Activated naive CD4-positive, alpha-beta T cell treated with Interleukin-2 at 50 U/mL for 16 hours (primary cell): ENCODE data around the gene CCS.
A peak's percentile ranks its signal among the peaks of the same experiment; 100 is the strongest.
"Not testable (repeated sequence)": the region's sequence is repeated elsewhere in the genome, so short reads cannot be mapped to it uniquely, and the experiment has no call there.

Source experiments
- DNase-seq: peaks from one replicate; pipeline ENCODE4 v3.0.0-alpha.2; 2020

The CCS gene

GRCh38 chr11:66631883-66632282 is 38.9 kb downstream of the CCS start:
- DNase-seq, result no peak

GRCh38 chr11:66632952-66633351 is 40.0 kb downstream of the CCS start:
- DNase-seq, result no peak

GRCh38 chr11:66636411-66636810 is 43.4 kb downstream of the CCS start:
- DNase-seq, result no peak

- DNase-seq, result no peak
Observed at GRCh38 chr11:66637557-66638176, 44.7 kb downstream of the CCS start.

- peak; percentile 95 for DNase-seq
Observed at GRCh38 chr11:66638177-66639065, 45.4 kb downstream of the CCS start, which contains the start of gene RBM4. TSS of gene RBM4 (plus strand) at chr11:66638703. CDS start at chr11:66639712, 1,009 bp downstream.

- DNase-seq, result no peak
Observed at GRCh38 chr11:66639066-66639813, 46.3 kb downstream of the CCS start.

- DNase-seq, result not testable (repeated sequence)
Observed at GRCh38 chr11:66639814-66640340, 46.9 kb downstream of the CCS start.

- DNase-seq, result no peak
Observed at GRCh38 chr11:66641834-66642233, 48.8 kb downstream of the CCS start.

- no peak for DNase-seq
Observed at GRCh38 chr11:66643745-66644437, 50.9 kb downstream of the CCS start.

GRCh38 chr11:66646828-66647227 is 53.8 kb downstream of the CCS start:
- no peak for DNase-seq

- no peak for DNase-seq
Observed at GRCh38 chr11:66649903-66650302, 56.9 kb downstream of the CCS start.

GRCh38 chr11:66651016-66651415 is 58.0 kb downstream of the CCS start:
- no peak for DNase-seq

- DNase-seq, result no peak
Observed at GRCh38 chr11:66652651-66653050, 59.7 kb downstream of the CCS start.

- DNase-seq, result no peak
Observed at GRCh38 chr11:66653123-66653522, 60.1 kb downstream of the CCS start.
